ENCODE data around the gene MTUS2. TPM values are rescaled to one million over a fixed set of nuclear protein-coding genes. Genes with fewer than 3 reads are reported as not detected.

The MTUS2 gene
- total and polyA plus RNA-seq, 4 donors = under 0.01 to 0.70 (median 0.15) TPM

DNA sequence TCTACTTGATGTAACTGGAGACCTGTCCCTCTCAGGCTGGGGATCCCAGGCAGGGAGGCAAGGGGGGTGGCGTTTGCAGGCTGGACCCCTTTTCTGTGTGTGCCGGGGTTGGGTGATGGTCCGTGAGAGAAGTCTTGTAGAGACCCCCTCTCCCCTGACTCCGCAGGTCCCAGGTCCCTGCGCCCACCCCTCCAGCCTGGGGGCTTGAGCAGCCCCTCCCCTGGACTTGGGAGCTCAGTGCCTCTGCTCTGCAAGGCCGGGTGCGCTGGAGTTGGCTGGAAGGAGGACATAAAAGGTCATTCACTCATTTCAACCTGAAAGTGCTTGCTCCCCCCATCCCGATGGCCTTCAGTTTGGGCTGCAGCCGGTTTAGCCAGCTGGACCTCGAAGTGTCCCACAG, 685.8 kb downstream of the MTUS2 start:
- Histone ChIP-seq H3K9me3 (ENCODE audit: control insufficient read depth in 4 of 4, low read length in 3 of 4) (no peaks in the 10 kb centered on the region), H3K27ac (ENCODE audit: low read depth in 1 of 2, low read length in 2 of 2) (no peak overlapping the region), H3K36me3 (ENCODE audit: control insufficient read depth in 4 of 4, insufficient read depth in 3 of 4, low read depth in 1 of 4, low read length in 3 of 4) (no peaks in the 10 kb centered on the region), H3K4me1 (ENCODE audit: control insufficient read depth in 4 of 4, insufficient read depth in 4 of 4, low read length in 3 of 4) (no peaks in the 10 kb centered on the region), H3K4me3 (ENCODE audit: low read depth in 1 of 3, low read length in 3 of 3) (no peak overlapping the region), H3K9ac (ENCODE audit: low read depth in 1 of 2, low read length in 2 of 2) (no peak overlapping the region), H3K27me3 (ENCODE audit: control insufficient read depth in 4 of 4, insufficient read depth in 4 of 4, low read length in 3 of 4) (peaks cover 0 to 2% (median 0%) of the 10 kb centered on the region in 4 donors)
- no peak for DNase-seq (ENCODE audit: low spot score)
- 79% methylated on average over 10 of the region's 10 CpGs for WGBS
- no peak for TF ChIP-seq ATF3 (IDR thresholded peaks at IDR 0.05)
- TF ChIP-seq HNF4G (IDR thresholded peaks at IDR 0.05) = no peak
- TF ChIP-seq RXRA (IDR thresholded peaks at IDR 0.05) = no peak
- no peak for TF ChIP-seq JUND (IDR thresholded peaks at IDR 0.05)

DNA sequence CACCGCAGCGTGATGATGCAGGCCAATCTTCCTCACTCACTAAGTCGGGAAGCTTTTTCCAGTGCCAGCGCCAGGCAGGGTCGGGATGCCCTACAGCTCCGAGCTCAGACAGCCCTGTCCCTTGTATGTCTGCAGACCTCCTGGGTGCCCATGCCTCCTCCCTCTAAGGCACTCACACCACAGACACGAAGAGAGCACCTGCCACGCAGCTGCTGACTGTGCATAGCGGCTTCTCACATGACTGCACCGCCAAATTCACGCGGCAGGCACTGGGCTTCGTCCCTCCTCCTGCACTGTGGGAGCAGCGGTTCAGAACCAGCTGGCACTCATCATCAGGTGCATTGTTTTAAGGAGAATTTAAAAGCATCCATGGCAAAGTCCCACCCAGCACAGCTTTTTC, 687.2 kb downstream of the MTUS2 start:
- no peak overlapping the region for H3K9ac ChIP-seq (ENCODE audit: low read depth in 1 of 2, low read length in 2 of 2)
- TF ChIP-seq HNF4A (conservative IDR thresholded peaks at IDR 0.05) (no peak), TAF1 (conservative IDR thresholded peaks at IDR 0.05) (no peak), FOXA1 (IDR thresholded peaks at IDR 0.05) (no peak), HNF4G (IDR thresholded peaks at IDR 0.05) (no peak), ATF3 (IDR thresholded peaks at IDR 0.05) (no peak), NR2F2 (IDR thresholded peaks at IDR 0.05) (no peak), YY1 (IDR thresholded peaks at IDR 0.05) (no peak), GABPA (IDR thresholded peaks at IDR 0.05 in 1 of 2, conservative IDR thresholded peaks at IDR 0.05 in 1 of 2) (no peak), RXRA (IDR thresholded peaks at IDR 0.05) (no peak), RAD21 (IDR thresholded peaks at IDR 0.05) (no peak), FOXA2 (IDR thresholded peaks at IDR 0.05) (no peak), SP1 (IDR thresholded peaks at IDR 0.05) (no peak), EGR1 (IDR thresholded peaks at IDR 0.05; ENCODE audit: low read depth in 2 of 2) (no peak), REST (IDR thresholded peaks at IDR 0.05) (no peak), JUND (IDR thresholded peaks at IDR 0.05) (no peak)
- TF ChIP-seq, protein P1, sequence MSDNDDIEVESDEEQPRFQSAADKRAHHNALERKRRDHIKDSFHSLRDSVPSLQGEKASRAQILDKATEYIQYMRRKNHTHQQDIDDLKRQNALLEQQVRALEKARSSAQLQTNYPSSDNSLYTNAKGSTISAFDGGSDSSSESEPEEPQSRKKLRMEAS (IDR thresholded peaks at IDR 0.05) = no peak
- TF ChIP-seq, protein P2, sequence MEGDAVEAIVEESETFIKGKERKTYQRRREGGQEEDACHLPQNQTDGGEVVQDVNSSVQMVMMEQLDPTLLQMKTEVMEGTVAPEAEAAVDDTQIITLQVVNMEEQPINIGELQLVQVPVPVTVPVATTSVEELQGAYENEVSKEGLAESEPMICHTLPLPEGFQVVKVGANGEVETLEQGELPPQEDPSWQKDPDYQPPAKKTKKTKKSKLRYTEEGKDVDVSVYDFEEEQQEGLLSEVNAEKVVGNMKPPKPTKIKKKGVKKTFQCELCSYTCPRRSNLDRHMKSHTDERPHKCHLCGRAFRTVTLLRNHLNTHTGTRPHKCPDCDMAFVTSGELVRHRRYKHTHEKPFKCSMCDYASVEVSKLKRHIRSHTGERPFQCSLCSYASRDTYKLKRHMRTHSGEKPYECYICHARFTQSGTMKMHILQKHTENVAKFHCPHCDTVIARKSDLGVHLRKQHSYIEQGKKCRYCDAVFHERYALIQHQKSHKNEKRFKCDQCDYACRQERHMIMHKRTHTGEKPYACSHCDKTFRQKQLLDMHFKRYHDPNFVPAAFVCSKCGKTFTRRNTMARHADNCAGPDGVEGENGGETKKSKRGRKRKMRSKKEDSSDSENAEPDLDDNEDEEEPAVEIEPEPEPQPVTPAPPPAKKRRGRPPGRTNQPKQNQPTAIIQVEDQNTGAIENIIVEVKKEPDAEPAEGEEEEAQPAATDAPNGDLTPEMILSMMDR (IDR thresholded peaks at IDR 0.05; ENCODE audit: low read depth, low read length, missing input control) = no peak
- TF ChIP-seq, protein P3, sequence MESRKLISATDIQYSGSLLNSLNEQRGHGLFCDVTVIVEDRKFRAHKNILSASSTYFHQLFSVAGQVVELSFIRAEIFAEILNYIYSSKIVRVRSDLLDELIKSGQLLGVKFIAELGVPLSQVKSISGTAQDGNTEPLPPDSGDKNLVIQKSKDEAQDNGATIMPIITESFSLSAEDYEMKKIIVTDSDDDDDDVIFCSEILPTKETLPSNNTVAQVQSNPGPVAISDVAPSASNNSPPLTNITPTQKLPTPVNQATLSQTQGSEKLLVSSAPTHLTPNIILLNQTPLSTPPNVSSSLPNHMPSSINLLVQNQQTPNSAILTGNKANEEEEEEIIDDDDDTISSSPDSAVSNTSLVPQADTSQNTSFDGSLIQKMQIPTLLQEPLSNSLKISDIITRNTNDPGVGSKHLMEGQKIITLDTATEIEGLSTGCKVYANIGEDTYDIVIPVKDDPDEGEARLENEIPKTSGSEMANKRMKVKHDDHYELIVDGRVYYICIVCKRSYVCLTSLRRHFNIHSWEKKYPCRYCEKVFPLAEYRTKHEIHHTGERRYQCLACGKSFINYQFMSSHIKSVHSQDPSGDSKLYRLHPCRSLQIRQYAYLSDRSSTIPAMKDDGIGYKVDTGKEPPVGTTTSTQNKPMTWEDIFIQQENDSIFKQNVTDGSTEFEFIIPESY (IDR thresholded peaks at IDR 0.05) = no peak
- DNase-seq (ENCODE audit: low spot score) = no peak
- peaks cover 0 to 2% (median 0%) of the 10 kb centered on the region in 4 donors for H3K27me3 ChIP-seq (ENCODE audit: control insufficient read depth in 4 of 4, insufficient read depth in 4 of 4, low read length in 3 of 4)
- no peaks in the 10 kb centered on the region for H3K9me3 ChIP-seq (ENCODE audit: control insufficient read depth in 4 of 4, low read length in 3 of 4)
- H3K4me3 ChIP-seq (ENCODE audit: low read depth in 1 of 3, low read length in 3 of 3) = no peak overlapping the region
- H3K27ac ChIP-seq (ENCODE audit: low read depth in 1 of 2, low read length in 2 of 2) = no peak overlapping the region
- H3K4me1 ChIP-seq (ENCODE audit: control insufficient read depth in 4 of 4, insufficient read depth in 4 of 4, low read length in 3 of 4) = no peaks in the 10 kb centered on the region
- H3K36me3 ChIP-seq (ENCODE audit: control insufficient read depth in 4 of 4, insufficient read depth in 3 of 4, low read depth in 1 of 4, low read length in 3 of 4) = no peaks in the 10 kb centered on the region
- WGBS = 80% methylated on average over 14 of the region's 14 CpGs
